HG02970 (cell line): ENCODE results near the gene ZSWIM8.
"Not testable (repeated sequence)": the region's sequence is repeated elsewhere in the genome, so short reads cannot be mapped to it uniquely, and the experiment has no call there.

Experiments used
- ATAC-seq: cut with Tn5 transposase; IDR thresholded peaks from one replicate; pipeline ENCODE4 v1.9.1; 2021; ENCODE audit warnings: mild to moderate bottlenecking, moderate library complexity, moderate number of reproducible peaks; ENCODE audit not compliant: unreplicated experiment, low FRiP score

Gene ZSWIM8

GRCh38 chr10:73796035-73796434, 10.6 kb downstream of the ZSWIM8 start:
- ATAC-seq: not testable (repeated sequence)

GRCh38 chr10:73796766-73797165, 11.4 kb downstream of the ZSWIM8 start:
- ATAC-seq: no peak

GRCh38 chr10:73797324-73798025, 12.1 kb downstream of the ZSWIM8 start:
- ATAC-seq: no peak

- no peak for ATAC-seq
These were observed 12.7 kb downstream of the ZSWIM8 start for GRCh38 chr10:73798087-73798486.

GRCh38 chr10:73798927-73799560, 13.6 kb downstream of the ZSWIM8 start:
- ATAC-seq: no peak

- no peak for ATAC-seq
These were observed 14.6 kb downstream of the ZSWIM8 start for GRCh38 chr10:73799899-73800559.

GRCh38 chr10:73800560-73801252, 15.3 kb downstream of the ZSWIM8 start:
- no peak for ATAC-seq

- no peak for ATAC-seq
These were observed 15.8 kb downstream of the ZSWIM8 start for GRCh38 chr10:73801253-73801590.

- no peak for ATAC-seq
These were observed 17.0 kb downstream of the ZSWIM8 start for GRCh38 chr10:73802276-73802991.

- ATAC-seq: no peak
These were observed 18.4 kb downstream of the ZSWIM8 start for GRCh38 chr10:73803680-73804286.

GRCh38 chr10:73806176-73806950, 21.0 kb downstream of the ZSWIM8 start:
- ATAC-seq: no peak

- ATAC-seq: no peak
These were observed 22.1 kb downstream of the ZSWIM8 start for GRCh38 chr10:73807471-73807870.

GRCh38 chr10:73808021-73808815, 22.8 kb downstream of the ZSWIM8 start:
- ATAC-seq: no peak

- no peak for ATAC-seq
These were observed 23.8 kb downstream of the ZSWIM8 start for GRCh38 chr10:73809061-73809818.

- no peak for ATAC-seq
These were observed 24.9 kb downstream of the ZSWIM8 start for GRCh38 chr10:73810358-73810734.

GRCh38 chr10:73810735-73811465, 25.5 kb downstream of the ZSWIM8 start:
- ATAC-seq: peak; percentile 28

GRCh38 chr10:73812657-73813056, 27.3 kb downstream of the ZSWIM8 start:
- no peak for ATAC-seq
